Activated CD4-positive, alpha-beta T cell treated with anti-CD3 and anti-CD28 coated beads, Interleukin-2, amount 50 U/mL, for 4 hours (primary cell): ENCODE data around the gene ENKD1.
"Not testable (repeated sequence)": the region's sequence is repeated elsewhere in the genome, so short reads cannot be mapped to it uniquely, and the experiment has no call there.

ENCODE experiments used
- DNase-seq, 2 experiments: peaks; one replicate each; pipeline ENCODE4 v3.0.0-alpha.2; 2020

The ENKD1 gene

GRCh38 chr16:67666559-67667452, at the start of gene ENKD1, which contains the start of gene C16orf86:
Gene ENKD1, minus strand, starts transcription at chr16:67666750. Its CDS starts 308 bp downstream, at chr16:67666442.
Gene C16orf86, plus strand, starts transcription at chr16:67666814. Its CDS starts 157 bp downstream, at chr16:67666971.
- peak; percentile 72 to 74 for DNase-seq

- DNase-seq = no peak
Observed at GRCh38 chr16:67716097-67716496, 49.5 kb upstream of the ENKD1 start.

- DNase-seq = no peak
Observed at GRCh38 chr16:67714522-67714921, 48.0 kb upstream of the ENKD1 start.

- DNase-seq = no peak
Observed at GRCh38 chr16:67713647-67714273, 47.2 kb upstream of the ENKD1 start.

GRCh38 chr16:67710607-67711006, 44.1 kb upstream of the ENKD1 start:
- no peak for DNase-seq

- no peak for DNase-seq
Observed at GRCh38 chr16:67709050-67709449, 42.5 kb upstream of the ENKD1 start.

GRCh38 chr16:67708368-67708771, 41.8 kb upstream of the ENKD1 start:
- DNase-seq = no peak

- no peak for DNase-seq
Observed at GRCh38 chr16:67707790-67708189, 41.2 kb upstream of the ENKD1 start.

- DNase-seq = no peak
Observed at GRCh38 chr16:67707210-67707609, 40.7 kb upstream of the ENKD1 start.

- no peak for DNase-seq
Observed at GRCh38 chr16:67704110-67704509, 37.6 kb upstream of the ENKD1 start.

- no peak for DNase-seq
Observed at GRCh38 chr16:67703626-67704025, 37.1 kb upstream of the ENKD1 start.

GRCh38 chr16:67702130-67702529, 35.6 kb upstream of the ENKD1 start:
- no peak for DNase-seq

GRCh38 chr16:67701420-67701819, 34.9 kb upstream of the ENKD1 start:
- DNase-seq = no peak

- DNase-seq = no peak
Observed at GRCh38 chr16:67699265-67699664, 32.7 kb upstream of the ENKD1 start.

GRCh38 chr16:67697422-67698185, 31.1 kb upstream of the ENKD1 start:
- no peak for DNase-seq

GRCh38 chr16:67694611-67695010, 28.1 kb upstream of the ENKD1 start:
- DNase-seq = no peak

- not testable (repeated sequence) for DNase-seq
Observed at GRCh38 chr16:67693517-67694285, 27.2 kb upstream of the ENKD1 start.

- no peak for DNase-seq
Observed at GRCh38 chr16:67685388-67686112, 19.0 kb upstream of the ENKD1 start.

GRCh38 chr16:67683767-67684166, 17.2 kb upstream of the ENKD1 start:
- no peak for DNase-seq

GRCh38 chr16:67679935-67680897, 13.7 kb upstream of the ENKD1 start:
- DNase-seq = no peak
